A549 (cell line): Measurements from ENCODE around the gene CD151.
A peak's percentile ranks its signal among the peaks of the same experiment; 100 is the strongest.

Experiments
- CHD2 ChIP-seq: fragments of 150-350 bp; IDR thresholded peaks from 2 replicates; pipeline ENCODE4 v1.6.1; 2014; ENCODE audit warnings: low read length; ENCODE audit not compliant: partially characterized antibody
- CTCF ChIP-seq: fragments of >200 bp; sonication (Bioruptor Twin); formaldehyde crosslinking; IDR thresholded peaks from 3 replicates; pipeline ENCODE4 v1.5.1; 2016
- EP300 ChIP-seq, 2 experiments: fragments of >200 bp; sonication (Bioruptor Twin); formaldehyde crosslinking; IDR thresholded peaks; 2 replicates in 1 of 2; 3 replicates in 1 of 2; pipeline ENCODE4 v1.6.1; 2016 to 2017
- PBX3 ChIP-seq: IDR thresholded peaks from 2 replicates; pipeline ENCODE4 v1.6.1; 2012
- PHF8 ChIP-seq: fragments of 200-600 bp; sonication (generic); IDR thresholded peaks from 2 replicates; pipeline ENCODE4 v1.6.1; 2016; ENCODE audit warnings: low read depth, mild to moderate bottlenecking, antibody characterized with exemption, moderate library complexity, borderline replicate concordance
- POLR2A ChIP-seq: IDR thresholded peaks from 2 replicates; pipeline ENCODE4 v1.6.1; 2012; ENCODE audit warnings: mild to moderate bottlenecking, low read length
- RCOR1 ChIP-seq: fragments of 150-350 bp; IDR thresholded peaks from 2 replicates; pipeline ENCODE4 v1.6.1; 2014; ENCODE audit warnings: antibody characterized with exemption, low read length, low read depth
- REST ChIP-seq: fragments of 200-600 bp; sonication (generic); IDR thresholded peaks from 2 replicates; pipeline ENCODE4 v1.6.1; 2016; ENCODE audit warnings: antibody characterized with exemption, mild to moderate bottlenecking, moderate library complexity
- USF2 ChIP-seq: fragments of 450-650 bp; IDR thresholded peaks from 2 replicates; pipeline ENCODE4 v1.6.1; 2014; ENCODE audit warnings: antibody characterized with exemption

- TF ChIP-seq CTCF, result peak; percentile 35; the same call in 2 of the 3 replicates
- peak; percentile 79 for TF ChIP-seq USF2
- TF ChIP-seq POLR2A, result peak; percentile 41
- TF ChIP-seq EP300 (IDR thresholded peaks at IDR 0.05), result no peak
- no peak for TF ChIP-seq CHD2
- no peak for TF ChIP-seq REST
- TF ChIP-seq RCOR1, result no peak
- no peak for TF ChIP-seq PHF8
- TF ChIP-seq PBX3, result peak; percentile 87
Observed at GRCh38 chr11:838441-839279, 5.9 kb downstream of the CD151 start.
